Dermis blood vessel endothelial cell (primary cell): ENCODE data around the gene DIP2C. TPM values are rescaled to one million over a fixed set of nuclear protein-coding genes. Genes with fewer than 3 reads are reported as not detected.
"Not testable (repeated sequence)": the region's sequence is repeated elsewhere in the genome, so short reads cannot be mapped to it uniquely, and the experiment has no call there.

Experiments
- DNase-seq: peaks from one replicate; pipeline ENCODE4 v3.0.0; 2010
- total RNA-seq: library from RNA; depleted of rRNA; stranded (reverse); fragments of >200 nt; gene quantifications from 2 replicates; pipeline ENCODE4 v1.2.3, GENCODE V29; 2014

Gene DIP2C
- total RNA-seq, 1 donor from 2014 or later = 6.5 TPM

GRCh38 chr10:436911-437665, 252.4 kb downstream of the DIP2C start:
- no peak for DNase-seq

GRCh38 chr10:436013-436697, 253.3 kb downstream of the DIP2C start:
- DNase-seq = no peak

GRCh38 chr10:435397-435796, 254.1 kb downstream of the DIP2C start:
- no peak for DNase-seq

- DNase-seq = no peak
Measured at GRCh38 chr10:429696-430095, 259.8 kb downstream of the DIP2C start.

- no peak for DNase-seq
Measured at GRCh38 chr10:427761-428519, 261.5 kb downstream of the DIP2C start.

- not testable (repeated sequence) for DNase-seq
Measured at GRCh38 chr10:425365-425764, 264.1 kb downstream of the DIP2C start.

- DNase-seq = not testable (repeated sequence)
Measured at GRCh38 chr10:424724-425123, 264.7 kb downstream of the DIP2C start.

- DNase-seq = no peak
Measured at GRCh38 chr10:423178-423577, 266.3 kb downstream of the DIP2C start.

GRCh38 chr10:422675-423074, 266.8 kb downstream of the DIP2C start:
- DNase-seq = no peak

GRCh38 chr10:422241-422640, 267.2 kb downstream of the DIP2C start:
- DNase-seq = no peak

GRCh38 chr10:421170-421569, 268.3 kb downstream of the DIP2C start:
- no peak for DNase-seq

- peak; percentile 14 for DNase-seq
Measured at GRCh38 chr10:420154-421121, 269.0 kb downstream of the DIP2C start.

GRCh38 chr10:418894-419293, 270.6 kb downstream of the DIP2C start:
- DNase-seq = no peak

GRCh38 chr10:418226-418625, 271.2 kb downstream of the DIP2C start:
- DNase-seq = no peak

- DNase-seq = no peak
Measured at GRCh38 chr10:416091-416515, 273.4 kb downstream of the DIP2C start.

GRCh38 chr10:413662-414071, 275.8 kb downstream of the DIP2C start:
- no peak for DNase-seq

GRCh38 chr10:412109-412508, 277.4 kb downstream of the DIP2C start:
- DNase-seq = no peak

GRCh38 chr10:411603-412002, 277.9 kb downstream of the DIP2C start:
- DNase-seq = no peak

- no peak for DNase-seq
Measured at GRCh38 chr10:409408-410040, 279.9 kb downstream of the DIP2C start.

GRCh38 chr10:408236-408635, 281.2 kb downstream of the DIP2C start:
- no peak for DNase-seq

- DNase-seq = no peak
Measured at GRCh38 chr10:406976-407375, 282.5 kb downstream of the DIP2C start.

- DNase-seq = no peak
Measured at GRCh38 chr10:405648-406047, 283.8 kb downstream of the DIP2C start.
